ENCODE data around the gene GFI1B.

Gene GFI1B

DNA sequence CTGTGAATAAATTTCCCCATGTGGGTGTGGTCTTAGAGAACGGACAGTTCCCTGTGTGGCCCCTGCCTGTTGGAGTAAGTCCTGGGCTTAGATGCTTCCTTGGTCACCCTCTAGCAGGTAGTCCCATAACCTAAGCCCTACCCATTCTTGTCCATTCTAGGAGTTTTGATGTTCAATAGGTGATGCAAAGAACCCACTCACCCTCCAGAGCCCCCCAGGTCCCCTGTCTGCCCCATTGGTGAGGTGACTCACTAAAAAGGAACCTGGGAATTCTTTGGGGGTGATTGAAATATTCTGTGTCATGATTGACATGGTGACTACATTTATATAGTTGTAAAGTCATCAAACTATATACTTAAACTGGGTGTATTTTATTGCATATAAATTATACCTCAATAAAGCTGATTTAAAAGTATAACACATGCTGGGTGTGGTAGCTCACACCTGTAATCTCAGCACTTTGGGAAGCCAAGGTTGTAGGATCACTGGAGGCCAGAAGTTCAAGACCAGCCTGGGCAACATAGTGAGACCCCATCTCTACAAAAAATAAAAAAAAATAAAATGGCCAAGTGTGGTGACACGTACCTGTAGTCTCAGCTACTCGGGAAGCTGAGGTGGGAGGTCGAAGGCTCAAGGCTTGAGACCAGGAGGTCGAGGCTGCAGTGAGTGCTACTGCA is 31.6 kb downstream of the GFI1B start:
- DNase-seq = no peak

DNA sequence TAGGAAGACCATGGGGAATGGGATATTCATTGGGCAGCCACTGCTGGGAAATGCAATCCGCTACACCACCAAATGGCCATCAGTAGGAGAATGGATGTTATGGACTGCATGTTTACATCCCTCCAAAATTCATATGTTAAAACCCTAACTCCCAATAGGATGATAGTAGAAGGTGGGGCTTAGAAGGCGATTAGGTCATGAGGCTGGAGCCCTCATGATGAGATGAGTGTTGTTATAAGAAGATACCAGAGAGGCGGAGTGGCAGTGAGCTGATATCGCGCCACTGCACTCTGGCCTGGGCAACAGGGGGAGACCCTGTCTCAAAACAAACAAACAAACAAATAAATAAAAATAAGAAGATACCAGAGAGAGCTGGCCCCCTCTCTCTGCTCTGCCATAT is 36.2 kb downstream of the GFI1B start:
- DNase-seq = no peak

DNA sequence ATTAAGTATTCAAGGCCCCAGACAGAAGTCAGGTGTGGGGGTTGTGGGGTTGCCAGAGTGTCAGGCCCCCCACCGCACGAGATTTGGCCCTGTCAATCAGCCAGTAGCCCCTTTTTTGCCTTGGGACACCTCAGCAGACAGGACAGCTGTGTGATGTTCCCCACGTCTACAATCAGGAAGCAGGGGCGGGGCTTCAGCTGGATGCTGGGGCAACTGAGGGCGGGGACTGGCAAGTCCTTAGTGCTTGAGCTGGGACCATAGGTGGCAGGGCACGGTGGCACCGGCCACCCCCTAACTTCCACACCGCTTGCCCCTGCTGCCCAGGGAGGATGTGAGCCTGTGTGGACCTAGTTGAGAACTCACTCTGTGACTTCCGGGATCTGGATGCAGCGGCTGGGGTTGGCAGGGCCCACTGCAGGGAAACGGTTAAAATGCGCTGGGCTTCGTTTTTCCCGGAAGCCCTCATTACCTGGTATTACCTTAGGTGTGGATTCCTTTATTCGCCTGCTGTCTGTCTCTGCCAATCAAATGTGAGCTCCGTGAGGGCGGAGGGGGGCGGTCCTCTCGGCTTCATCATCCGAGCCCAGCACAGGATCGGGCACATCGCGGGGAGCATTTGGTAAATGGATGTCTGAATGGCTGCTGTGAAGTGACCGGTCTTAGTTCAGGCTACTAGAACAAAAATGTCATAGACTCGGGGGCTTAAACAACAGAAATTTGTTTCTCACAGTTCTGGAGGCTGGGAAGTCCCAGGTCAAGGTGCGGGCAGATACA is 44.8 kb downstream of the GFI1B start:
- DNase-seq = no peak

DNA sequence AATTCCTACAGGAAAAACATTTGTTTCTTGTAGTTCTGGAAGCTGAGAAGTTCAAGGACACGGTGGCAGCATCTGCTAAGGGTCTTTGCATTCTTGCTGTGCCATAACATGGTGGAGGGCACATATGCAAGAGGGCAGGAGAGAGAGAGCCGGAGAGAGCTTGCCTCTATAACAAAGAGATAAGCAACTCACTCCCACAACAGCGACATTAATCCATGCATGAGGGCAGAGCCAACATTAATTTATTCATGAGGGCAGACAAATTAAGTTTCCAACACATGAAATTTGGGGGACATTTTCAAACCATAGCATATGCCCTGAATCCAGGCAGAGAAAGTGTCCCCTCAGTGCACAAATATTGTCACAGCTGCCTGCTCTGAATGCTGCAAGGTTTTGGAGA is 47.9 kb downstream of the GFI1B start:
- DNase-seq = no peak

DNA sequence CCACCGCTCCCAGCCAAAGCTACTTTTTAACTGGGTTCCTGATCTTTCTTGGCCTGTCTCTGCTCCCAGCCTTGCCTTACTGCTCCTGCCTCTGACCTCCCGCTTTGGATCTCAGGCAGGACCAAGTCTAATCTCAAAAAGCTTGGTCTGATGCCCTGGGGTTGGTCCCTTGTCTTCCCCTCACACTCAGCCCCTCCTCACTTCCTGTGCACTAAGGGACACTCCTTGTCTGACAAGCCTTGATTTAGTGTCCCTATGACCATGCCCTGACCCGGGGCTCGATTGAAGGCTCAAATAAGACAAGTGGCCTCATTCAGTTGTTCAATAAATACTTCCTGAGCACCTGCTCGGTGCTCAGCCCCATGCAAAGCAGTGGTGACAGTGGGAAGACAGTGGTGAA is 48.6 kb downstream of the GFI1B start:
- DNase-seq = no peak

DNA sequence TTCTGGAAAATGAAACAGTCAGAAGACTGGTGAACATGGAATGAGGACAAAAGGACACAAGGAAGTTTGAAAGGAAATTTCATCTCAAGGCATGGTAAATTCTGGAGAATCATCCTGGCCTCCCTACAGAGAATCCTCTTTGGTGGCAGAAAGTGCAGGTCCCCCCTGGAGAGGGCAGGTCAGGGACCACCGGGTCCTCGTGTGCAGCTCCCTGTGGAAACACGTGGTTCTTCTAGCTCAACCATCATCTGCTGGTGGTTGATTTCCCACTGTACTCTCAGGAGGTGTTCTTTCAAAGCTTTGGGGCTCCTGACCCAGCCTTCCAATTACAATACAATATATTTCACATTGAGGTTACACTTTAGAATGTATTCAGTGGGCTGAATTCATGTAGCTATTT is 49.7 kb downstream of the GFI1B start:
- no peak for DNase-seq

DNA sequence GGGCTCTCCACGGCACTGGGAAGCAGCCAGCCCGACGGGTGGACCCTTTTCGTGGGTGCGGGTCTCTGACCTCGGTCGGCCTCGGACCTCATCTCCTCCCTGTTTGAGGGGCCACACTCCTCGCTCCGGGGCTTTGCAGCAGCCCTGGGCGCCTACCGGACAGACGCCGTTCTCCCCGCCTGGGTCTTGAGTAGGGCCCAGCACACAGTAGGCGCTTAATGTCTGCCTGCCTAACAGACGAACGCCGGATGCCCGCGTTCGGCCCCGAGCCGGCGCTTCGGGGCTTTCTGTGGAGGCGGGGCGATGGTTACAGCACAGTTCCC is 51.5 kb downstream of the GFI1B start:
- DNase-seq = peak in 1 of 56 donors; percentile 76

DNA sequence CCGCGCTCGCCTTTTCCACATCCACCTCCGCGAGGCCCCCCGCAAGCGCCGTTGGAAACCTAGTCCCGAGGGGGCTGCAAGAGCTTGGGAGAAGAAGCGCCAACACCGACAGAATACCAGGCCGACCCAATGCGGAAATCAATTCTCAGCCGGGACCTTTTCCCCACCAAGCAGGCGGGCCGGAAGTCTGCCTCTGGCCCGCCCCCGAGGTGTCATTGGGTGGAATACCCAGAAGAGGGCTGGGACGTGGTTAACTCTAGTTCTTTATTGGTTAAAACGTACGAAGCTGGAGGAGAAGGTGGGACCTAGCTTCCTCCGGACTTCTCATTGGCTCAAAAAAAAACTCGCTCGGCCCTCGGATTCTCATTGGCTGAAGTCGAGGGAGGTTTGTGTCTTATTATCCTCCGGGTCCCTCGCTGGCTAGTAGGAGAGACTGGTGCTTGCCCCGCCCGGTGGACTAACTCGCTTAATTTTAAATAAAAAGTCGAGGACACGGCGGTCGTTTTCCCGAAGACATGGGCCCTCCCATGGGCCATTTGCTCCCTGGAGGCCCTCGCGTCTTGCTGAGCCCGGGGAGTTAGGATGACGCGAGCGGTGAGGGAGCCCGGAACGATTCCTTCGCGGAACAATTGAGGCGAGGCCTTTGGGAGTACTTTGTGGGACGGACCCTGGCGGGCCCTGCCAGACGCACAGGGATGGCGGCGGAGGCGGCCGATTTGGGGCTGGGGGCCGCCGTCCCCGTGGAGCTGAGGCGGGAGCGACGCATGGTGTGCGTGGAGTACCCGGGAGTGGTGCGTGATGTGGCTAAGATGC is 52.0 kb downstream of the GFI1B start, which contains the start of gene GTF3C5:
Gene GTF3C5, plus strand, starts transcription at position 681 of the 813 bp plus-strand sequence. Its CDS starts 15 bp downstream, at position 696.
- DNase-seq = peak; percentile 79 to 100 (median 94)

DNA sequence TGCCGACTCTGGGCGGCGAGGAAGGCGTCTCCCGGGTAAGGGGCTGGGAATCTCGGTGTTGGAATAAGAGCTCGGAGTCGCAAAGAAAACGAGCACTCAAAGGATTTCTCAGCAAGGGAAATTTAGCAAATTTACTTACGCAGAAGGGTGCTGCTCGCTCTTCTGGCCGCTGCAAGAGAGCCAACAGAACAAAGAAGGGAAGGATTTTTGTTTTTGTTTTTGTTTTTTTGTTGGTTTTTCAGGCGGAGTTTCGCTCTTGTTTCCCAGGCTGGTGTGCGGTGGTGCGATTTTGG is 52.6 kb downstream of the GFI1B start:
- no peak for DNase-seq

DNA sequence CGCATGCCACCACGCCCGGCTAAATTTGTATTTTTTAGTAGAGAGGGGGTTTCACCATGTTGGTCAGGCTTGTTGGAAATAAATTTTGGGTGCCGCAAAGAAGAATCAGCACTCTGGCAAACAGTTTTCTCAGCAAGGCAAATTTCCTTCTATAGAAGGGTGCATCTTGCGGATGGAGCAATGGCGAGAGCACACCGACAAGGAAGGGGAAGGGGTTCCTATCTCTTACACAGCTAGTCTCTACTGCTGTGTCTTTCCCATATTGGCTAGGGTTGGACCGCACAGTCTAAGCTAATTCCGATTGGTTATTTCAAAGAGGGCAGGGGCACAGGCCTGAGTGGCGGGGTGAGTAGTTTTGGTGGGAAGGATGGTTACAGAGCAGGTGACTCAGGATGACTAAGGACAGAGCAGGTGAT is 53.0 kb downstream of the GFI1B start:
- DNase-seq = no peak

DNA sequence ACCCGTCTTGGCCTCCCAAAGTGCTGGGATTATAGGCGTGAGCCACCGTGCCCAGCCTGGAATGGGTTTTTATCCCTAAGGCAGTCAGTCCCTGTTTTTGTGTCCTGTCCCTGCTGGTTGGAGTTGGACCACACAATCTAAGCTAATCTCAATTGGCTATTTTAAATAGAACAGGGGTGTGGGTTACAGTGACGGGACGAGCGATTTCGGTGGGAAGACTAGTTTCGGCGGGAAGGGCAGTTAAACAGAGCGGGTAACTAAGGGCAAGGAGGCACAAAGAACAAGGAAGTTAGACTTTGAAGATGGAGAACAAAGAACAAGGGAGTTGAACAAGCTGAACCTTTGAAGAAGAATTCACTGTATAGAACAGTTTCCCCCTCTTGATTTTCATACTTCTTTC is 53.7 kb downstream of the GFI1B start:
- no peak for DNase-seq

DNA sequence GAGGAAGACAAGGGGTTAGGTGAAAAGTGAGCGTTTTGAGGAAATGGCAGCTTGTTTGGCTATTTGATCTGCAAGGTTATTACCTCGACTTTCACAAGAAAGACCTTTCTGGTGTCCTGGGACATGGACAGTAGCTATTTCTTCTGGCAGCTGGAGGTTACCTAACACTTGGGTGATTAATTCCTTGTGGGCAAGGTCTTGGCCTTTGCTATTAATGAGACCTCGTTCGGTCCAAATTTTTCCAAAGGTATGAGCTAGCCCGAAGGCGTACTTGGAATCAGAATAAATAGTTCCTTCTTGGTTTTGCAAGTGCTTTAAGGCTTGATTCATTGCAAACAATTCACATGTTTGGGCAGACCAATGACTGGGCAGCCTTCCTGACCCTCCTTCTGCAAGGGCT is 57.2 kb downstream of the GFI1B start:
- DNase-seq = no peak

DNA sequence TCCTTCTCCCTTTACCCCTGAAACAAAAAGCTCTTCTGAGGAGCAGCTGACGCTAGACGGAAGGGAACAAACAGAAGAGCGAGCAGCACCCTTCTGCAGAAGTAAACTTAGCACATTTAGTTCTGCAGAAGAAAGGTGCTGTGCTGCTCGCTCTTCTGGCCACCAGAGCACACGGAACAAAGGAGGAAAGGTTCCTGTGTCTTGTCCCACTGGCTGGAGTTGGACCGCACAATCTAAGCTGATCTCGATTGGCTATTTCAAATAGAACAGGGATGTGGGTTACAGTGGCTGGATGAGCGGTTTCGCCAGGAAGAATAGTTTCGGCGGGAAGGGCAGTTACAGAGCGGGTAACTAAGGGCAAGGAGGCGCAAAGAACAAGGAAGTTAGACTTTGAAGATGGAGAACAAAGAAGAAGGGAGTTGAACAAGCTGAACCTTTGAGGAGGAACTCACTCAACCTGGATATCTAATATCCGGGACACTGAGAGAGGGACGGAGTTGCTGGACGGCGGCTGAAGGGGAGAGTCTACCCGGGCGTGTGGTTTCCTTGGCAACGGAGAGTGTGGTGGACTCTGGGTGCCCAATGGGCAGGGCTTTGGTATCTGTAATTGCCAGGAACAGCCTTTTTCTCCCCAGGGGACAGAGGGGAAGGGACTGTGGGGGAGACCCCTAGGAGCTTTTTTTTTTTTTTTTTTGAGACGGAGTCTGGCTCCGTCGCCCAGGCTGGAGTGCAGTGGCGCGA is 59.5 kb downstream of the GFI1B start:
- no peak for DNase-seq

DNA sequence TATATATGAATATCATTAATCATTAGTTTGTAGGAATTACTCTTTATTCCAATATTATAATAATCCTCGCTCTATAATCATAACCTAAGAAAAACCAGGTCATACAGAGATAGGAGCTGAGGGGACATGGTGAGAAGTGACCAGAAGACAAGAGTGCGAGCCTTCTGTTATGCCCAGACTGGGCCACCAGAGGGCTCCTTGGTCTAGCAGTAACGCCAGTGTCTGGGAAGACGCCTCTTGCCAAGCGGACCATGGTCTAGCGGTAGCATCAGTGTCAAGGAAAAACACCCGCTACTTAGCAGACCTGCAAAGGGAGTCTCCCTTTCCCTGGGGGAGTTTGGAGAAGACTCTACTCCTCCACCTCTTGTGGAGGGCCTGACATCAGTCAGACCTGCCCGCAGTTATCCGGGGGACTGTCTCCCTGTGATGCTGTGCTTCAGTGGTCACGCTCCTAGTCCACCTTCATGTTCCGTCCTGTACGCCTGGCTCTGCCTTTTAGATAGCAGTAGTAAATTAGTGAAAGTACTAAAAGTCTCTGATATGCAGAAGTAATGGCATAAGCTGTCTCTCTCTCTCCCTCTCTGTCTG is 62.5 kb downstream of the GFI1B start:
- DNase-seq = peak in 27 of 56 donors; percentile 7 to 76 (median 37)
